Colon (tissue), 2 donors: ENCODE results near the gene EPB42.
"Not testable (repeated sequence)": the region's sequence is repeated elsewhere in the genome, so short reads cannot be mapped to it uniquely, and the experiment has no call there.

Source experiments
- FAIRE-seq: peaks from 2 replicates; lab custom pipeline; 2012; peaks lifted over from hg19 to GRCh38; lab: Jason Lieb, UNC
- donor health status: control.
- donor health status: control.

Gene EPB42

GRCh38 chr15:43212299-43212698 is 8.5 kb downstream of the EPB42 start:
- no peak for FAIRE-seq

- no peak for FAIRE-seq
Observed at GRCh38 chr15:43211224-43211735, 9.5 kb downstream of the EPB42 start.

- no peak for FAIRE-seq
Observed at GRCh38 chr15:43210807-43211206, 10.0 kb downstream of the EPB42 start.

- no peak for FAIRE-seq
Observed at GRCh38 chr15:43210172-43210745, 10.6 kb downstream of the EPB42 start.

GRCh38 chr15:43209059-43209824 is 11.6 kb downstream of the EPB42 start:
- FAIRE-seq, result no peak

- FAIRE-seq, result no peak
Observed at GRCh38 chr15:43208052-43209002, 12.5 kb downstream of the EPB42 start.

GRCh38 chr15:43207024-43207423 is 13.8 kb downstream of the EPB42 start:
- no peak for FAIRE-seq

- FAIRE-seq, result no peak
Observed at GRCh38 chr15:43206054-43206453, 14.8 kb downstream of the EPB42 start.

- no peak for FAIRE-seq
Observed at GRCh38 chr15:43204016-43204901, 16.6 kb downstream of the EPB42 start.

GRCh38 chr15:43199945-43200488 is 20.8 kb downstream of the EPB42 start:
- FAIRE-seq, result no peak

GRCh38 chr15:43198992-43199391 is 21.8 kb downstream of the EPB42 start:
- no peak for FAIRE-seq

GRCh38 chr15:43198556-43198955 is 22.3 kb downstream of the EPB42 start:
- not testable (repeated sequence) for FAIRE-seq

- not testable (repeated sequence) for FAIRE-seq
Observed at GRCh38 chr15:43197773-43198172, 23.0 kb downstream of the EPB42 start.

- no peak for FAIRE-seq
Observed at GRCh38 chr15:43196760-43197548, 23.9 kb downstream of the EPB42 start.

GRCh38 chr15:43194795-43195194 is 26.0 kb downstream of the EPB42 start:
- no peak for FAIRE-seq

GRCh38 chr15:43193710-43194109 is 27.1 kb downstream of the EPB42 start:
- peak; percentile 65 for FAIRE-seq

- no peak for FAIRE-seq
Observed at GRCh38 chr15:43190178-43190577, 30.6 kb downstream of the EPB42 start.

- no peak for FAIRE-seq
Observed at GRCh38 chr15:43189296-43189695, 31.5 kb downstream of the EPB42 start.

- FAIRE-seq, result no peak
Observed at GRCh38 chr15:43187544-43188155, 33.2 kb downstream of the EPB42 start.

- no peak for FAIRE-seq
Observed at GRCh38 chr15:43186003-43186353, 34.8 kb downstream of the EPB42 start.
